NOMO-1 treated with DMSO at 0.1 percent for 48 hours (cell line): ENCODE measurements around the gene KATNBL1.
"Not testable (repeated sequence)": the region's sequence is repeated elsewhere in the genome, so short reads cannot be mapped to it uniquely, and the experiment has no call there.

Experiments used
- DNase-seq: peaks from one replicate; lab custom pipeline; 2025; ENCODE audit not compliant: unreplicated experiment; lab: John Stamatoyannopoulos, UW

KATNBL1 gene

GRCh38 chr15:34203305-34203704 lies 6.6 kb downstream of the KATNBL1 start:
- DNase-seq: no peak

GRCh38 chr15:34193272-34193671 lies 16.6 kb downstream of the KATNBL1 start:
- DNase-seq: not testable (repeated sequence)

- DNase-seq: no peak
Measured at GRCh38 chr15:34188711-34189110, 21.2 kb downstream of the KATNBL1 start.

DNA sequence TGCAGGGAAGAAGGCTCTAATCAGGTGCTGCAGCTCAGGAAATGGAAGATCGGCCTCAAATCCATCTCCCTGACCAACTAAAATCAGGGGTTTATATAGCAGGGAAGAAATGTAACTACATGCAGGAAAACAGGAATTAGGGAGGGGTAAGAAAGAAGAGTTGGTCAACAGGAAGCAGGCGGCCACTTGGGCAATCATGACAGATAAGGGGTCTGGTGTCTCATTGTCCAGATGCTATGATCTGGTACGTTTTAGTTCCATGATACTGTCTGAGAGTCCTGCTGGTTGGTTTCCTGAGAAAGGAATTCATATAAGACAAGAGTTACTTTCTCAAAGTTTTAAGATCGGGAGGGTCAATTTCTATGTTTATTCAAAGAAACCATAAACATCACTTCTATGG lies 24.2 kb downstream of the KATNBL1 start:
- DNase-seq: no peak

GRCh38 chr15:34182942-34183341 lies 27.0 kb downstream of the KATNBL1 start:
- no peak for DNase-seq

DNA sequence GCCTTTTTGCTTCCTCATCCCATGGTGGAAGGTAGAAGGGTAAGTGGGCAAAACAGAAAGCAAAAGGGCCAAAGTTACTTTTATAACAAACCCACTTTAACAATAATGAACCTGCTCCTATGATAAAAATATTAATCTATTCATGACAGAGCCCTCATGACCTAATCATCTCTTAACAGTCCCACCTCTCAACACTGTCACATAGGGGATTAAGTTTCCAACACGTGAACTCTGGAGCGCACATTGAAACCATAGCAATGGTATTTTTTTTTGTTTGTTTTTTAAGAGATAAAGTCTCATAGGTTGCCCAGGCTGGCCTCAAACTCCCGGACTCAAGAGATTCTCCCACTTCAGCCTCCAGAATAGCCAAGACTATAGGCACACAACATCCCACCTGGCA lies 30.7 kb downstream of the KATNBL1 start:
- no peak for DNase-seq

DNA sequence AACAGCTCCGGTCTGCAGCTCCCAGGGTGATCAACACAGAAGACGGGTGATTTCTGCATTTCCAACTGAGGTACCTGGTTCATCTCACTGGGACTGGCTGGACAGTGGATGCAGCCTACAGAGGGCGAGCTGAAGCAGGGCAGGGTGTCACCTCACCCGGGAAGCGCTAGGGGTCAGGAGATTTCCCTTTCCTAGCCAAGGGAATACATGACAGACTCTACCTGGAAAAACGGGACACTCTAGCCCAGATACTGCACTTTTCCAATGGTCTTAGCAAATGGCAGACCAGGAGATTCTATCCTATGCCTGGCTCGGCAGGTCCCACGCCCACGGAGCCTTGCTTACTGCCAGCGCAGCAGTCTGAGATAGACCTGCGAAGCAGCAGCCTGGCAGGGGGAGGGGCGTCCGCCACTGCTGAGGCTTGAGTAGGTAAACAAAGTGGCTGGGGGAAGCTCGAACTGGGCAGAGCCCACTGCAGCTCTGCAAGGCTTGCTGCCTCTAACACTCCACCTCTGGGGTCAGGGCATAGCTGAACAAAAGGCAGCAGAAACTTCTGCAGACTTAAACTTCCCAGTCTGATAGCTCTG lies 43.8 kb downstream of the KATNBL1 start:
- DNase-seq: not testable (repeated sequence)

DNA sequence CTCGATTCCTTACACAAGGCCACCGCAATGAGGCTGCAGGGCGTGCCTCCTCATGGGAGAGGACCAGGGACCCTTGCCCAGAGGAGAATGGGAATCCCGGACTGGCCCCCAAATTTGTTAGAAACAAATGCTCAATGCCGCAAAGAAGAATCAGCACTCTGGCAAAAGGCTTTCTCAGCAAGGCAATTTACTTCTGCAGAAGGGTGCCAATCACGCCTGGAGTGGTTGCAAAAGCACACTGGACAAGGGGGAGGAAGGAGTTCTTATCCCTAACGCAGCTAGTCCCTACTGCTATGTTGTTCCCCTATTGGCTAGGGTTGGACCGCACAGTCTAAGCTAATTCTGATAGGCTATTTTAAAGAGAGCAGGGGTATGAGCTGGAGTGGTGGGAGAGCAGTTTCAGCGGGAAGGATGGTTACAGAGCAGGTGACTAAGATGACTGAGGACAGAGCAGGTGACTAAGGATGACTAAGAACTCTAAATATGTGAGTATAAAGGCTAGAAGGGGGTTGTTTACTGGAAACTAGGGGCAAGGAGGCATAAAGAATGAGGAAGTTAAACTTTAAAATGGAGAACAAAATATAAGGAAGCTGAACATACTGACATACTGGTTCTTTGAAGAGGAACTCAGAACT lies 48.5 kb downstream of the KATNBL1 start:
- DNase-seq: peak; percentile 16

DNA sequence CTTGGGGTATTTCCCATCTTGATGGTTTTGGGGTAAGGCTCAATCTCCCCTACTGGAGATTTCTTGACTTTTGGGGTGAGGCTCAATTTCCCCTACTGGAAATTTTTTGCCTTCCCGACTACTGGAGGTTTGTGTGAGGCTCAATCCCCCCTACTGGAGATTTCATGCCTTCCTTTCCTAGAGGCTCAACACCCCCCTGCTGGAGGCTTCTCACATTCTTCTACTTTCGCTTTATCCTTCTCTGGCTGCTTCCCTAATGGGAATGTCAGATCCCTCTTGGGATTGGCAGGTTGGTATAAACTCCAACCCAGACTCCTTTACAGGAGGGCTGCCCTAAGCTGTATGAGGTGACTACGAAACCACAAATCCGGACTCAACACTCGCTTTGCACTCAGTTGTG lies 49.2 kb downstream of the KATNBL1 start:
- DNase-seq: no peak

DNA sequence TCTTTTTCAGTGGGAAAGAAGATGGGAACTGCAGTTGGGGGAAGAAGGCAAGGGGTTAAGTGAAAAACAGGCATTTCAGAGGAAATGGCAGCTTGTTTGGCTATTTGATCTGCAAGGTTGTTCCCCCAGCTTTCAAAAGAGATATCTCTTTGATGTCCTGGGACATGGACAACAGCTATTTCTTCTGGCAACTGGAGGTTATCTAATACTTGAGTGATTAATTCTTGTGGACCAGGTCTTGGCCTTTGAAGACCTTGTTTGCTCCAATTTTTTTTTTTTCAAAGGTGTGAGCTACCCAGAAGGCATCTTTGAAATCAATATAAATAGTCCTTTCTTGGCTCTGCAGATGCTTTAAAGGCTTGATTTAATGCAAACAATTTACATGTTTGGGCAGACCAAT lies 51.5 kb downstream of the KATNBL1 start:
- no peak for DNase-seq

DNA sequence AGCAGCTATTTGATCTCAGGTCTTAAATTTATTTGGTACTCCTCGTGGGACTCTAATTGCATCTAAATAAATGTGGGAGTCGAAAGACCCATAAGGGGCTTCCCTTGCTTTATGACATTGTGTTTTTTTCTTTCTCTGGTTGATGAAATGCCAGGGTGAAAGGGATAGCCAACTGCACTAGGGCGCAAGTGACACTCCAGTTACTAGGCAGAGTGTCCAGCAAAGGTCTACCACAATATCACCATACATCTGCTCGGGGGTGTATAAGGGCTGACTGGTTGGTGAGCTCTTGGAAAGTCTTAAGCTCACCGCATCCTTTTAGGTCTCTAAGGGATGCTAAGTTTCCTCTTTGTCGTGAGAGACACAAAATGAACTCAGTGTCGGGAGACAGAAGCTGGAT lies 54.0 kb downstream of the KATNBL1 start:
- DNase-seq: no peak

DNA sequence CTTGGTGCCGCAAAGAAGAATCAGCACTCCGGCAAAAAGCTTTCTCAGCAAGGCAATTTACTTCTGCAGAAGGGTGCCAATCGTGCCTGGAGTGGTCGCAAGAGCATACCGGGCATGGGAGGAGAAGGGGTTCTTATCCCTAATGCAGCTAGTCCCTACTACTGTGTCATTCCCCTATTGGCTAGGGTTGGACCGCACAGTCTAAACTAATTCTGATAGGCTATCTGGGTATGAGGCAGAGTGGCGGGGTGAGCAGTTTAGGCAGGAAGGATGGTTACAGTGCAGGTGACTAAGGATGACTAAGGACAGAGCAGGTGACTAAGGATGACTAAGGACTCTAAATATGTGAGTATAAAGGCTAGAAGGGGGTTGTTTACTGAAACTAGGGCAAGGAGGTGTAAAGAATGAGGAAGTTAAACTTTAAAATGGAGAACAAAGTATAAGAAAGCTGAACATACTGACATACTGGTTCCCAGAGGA lies 55.1 kb downstream of the KATNBL1 start:
- DNase-seq: peak; percentile 23

DNA sequence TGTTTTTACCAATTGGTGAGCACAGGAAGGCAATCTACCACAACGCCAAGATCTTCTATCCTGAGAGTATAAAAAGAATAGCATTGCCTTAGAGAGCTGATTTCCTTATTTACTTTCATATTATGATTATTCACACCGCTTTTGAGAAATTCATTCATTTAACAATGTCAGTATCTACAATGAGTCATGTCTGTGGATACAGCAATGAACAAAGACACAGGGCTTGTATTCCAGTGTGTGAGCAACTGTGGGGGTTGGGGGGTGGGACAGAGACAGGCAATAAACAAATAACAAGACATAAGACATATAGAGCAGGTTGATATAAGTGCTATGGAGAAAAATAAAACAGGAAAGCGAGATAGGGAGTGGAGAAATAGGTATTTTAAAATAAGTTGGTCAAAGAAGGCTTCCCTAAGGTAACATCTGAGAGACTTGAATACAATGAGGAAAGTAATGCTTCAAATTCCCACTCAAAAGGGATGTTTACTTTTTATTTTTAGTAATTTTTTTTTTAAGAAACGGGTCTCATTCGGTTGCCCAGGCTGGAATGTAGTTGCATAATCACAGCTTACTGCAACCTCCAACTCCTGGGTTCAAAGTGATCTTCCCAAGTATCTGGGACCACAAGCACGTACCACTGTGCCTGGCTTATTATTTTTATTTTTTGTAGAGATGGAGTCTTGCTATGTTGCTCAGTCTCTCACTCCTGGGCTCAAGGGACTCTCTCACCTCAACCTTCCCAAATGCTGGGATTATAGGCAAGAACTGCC lies 62.3 kb downstream of the KATNBL1 start:
- no peak for DNase-seq

GRCh38 chr15:34133511-34133910 lies 76.4 kb downstream of the KATNBL1 start:
- DNase-seq: no peak

DNA sequence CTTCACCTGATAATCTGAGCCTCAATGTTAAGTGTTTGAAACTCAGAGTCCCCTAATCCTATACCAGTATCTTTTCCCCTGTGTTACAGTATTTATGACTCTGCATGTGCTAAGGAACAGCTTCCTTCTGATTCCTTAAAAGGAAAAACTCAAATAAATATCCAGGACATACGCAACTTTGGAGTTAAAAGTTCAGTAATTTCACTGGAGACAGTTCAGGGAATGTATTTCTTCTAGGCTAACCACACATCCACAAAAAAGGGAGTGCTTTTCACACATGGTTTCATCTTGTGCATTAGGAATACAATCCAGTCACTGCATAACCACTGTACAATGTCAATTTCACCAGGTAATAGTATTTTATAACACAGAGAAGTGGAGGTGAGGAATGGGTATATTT lies 77.0 kb downstream of the KATNBL1 start:
- DNase-seq: no peak

GRCh38 chr15:34128898-34129297 lies 81.0 kb downstream of the KATNBL1 start:
- DNase-seq: no peak

- no peak for DNase-seq
Measured at GRCh38 chr15:34126522-34126921, 83.4 kb downstream of the KATNBL1 start.

GRCh38 chr15:34125945-34126344 lies 84.0 kb downstream of the KATNBL1 start:
- DNase-seq: no peak

DNA sequence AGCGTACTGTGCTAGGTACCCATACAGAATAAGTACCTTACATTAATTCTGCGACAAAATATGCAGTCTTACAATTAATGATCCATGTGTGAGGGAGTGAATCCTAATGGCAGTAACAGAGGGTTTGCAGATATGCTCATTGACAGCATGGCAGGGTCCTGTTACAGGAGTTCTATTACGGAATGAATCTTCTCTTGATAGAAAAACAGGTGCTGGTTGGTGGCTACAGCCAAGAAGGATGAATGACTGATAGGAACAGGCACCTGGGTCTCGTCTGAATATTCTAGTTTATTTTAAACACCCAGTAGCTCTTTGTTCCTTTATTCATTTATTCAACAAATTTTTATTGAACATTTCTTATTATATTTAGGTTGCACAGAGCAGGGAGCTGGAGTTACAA lies 85.2 kb downstream of the KATNBL1 start:
- DNase-seq: no peak

DNA sequence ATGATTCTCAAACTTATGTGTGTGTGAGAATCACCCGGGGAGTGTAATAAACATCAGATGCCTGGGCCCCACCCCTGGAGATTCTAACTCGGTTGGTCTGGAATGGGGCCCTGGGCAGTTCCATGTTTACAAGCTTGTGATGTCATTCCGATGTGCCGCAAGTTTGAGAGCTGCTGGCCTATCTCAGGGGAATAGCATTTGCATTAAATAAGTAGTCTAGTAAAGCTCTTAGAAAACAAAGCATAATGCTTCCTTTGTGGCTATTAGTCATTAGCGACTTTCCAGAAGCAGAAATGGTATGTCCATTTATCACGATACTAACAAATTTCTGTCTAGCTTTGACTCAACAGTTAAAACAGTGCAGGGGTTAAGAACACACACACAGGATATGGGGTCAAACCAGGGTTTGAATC lies 87.1 kb downstream of the KATNBL1 start:
- DNase-seq: no peak

GRCh38 chr15:34121786-34122185 lies 88.1 kb downstream of the KATNBL1 start:
- DNase-seq: not testable (repeated sequence)

- DNase-seq: not testable (repeated sequence)
Measured at GRCh38 chr15:34120420-34120819, 89.5 kb downstream of the KATNBL1 start.
